ENCODE data around the gene PDLIM4.

The PDLIM4 gene

GRCh38 chr5:132229236-132229635 is 28.3 kb upstream of the PDLIM4 start:
- H3K9me3 ChIP-seq (replicated peaks in 1 of 11), result no peaks in the 10 kb centered on the region; a peak in 2 of 22 replicates
- peak overlapping the region; percentile 39 to 100 (median 98) for H3K4me2 ChIP-seq
- H3K27ac ChIP-seq, result peak overlapping the region in 8 of 11 experiments; percentile 63 to 86 (median 80); a peak in 16 of 22 replicates
- peaks cover 0 to 8% (median 0%) of the 10 kb centered on the region in 11 experiments; a peak in 3 of 22 replicates for H3K27me3 ChIP-seq
- 0 out of 20 replicates have a peak overlapping the region, but pooled peaks of 1 of the 10 experiments have one; percentile 3 for H3K4me3 ChIP-seq
- peaks cover 0 to 24% (median 0%) of the 10 kb centered on the region in 11 experiments; a peak in 2 of 22 replicates for H4K20me1 ChIP-seq
- TF ChIP-seq Cebpa-rat (IDR thresholded peaks at IDR 0.05), result no peak
- H3K4me1 ChIP-seq, result peaks cover 39 to 81% (median 72%) of the 10 kb centered on the region in 10 experiments
- peak overlapping the region in 8 of 11 experiments; percentile 29 to 63 (median 52); a peak in 12 of 22 replicates for H3K9ac ChIP-seq
- H3K36me3 ChIP-seq, result no peaks in the 10 kb centered on the region

GRCh38 chr5:132230871-132231270 is 26.6 kb upstream of the PDLIM4 start:
- Histone ChIP-seq H3K9ac (no peak overlapping the region), H4K20me1 (peaks cover 0 to 11% (median 0%) of the 10 kb centered on the region in 11 experiments; a peak in 1 of 22 replicates), H3K4me3 (no peak overlapping the region), H3K9me3 (replicated peaks in 1 of 11) (no peaks in the 10 kb centered on the region; a peak in 2 of 22 replicates), H3K27ac (peak overlapping the region in 6 of 11 experiments; percentile 76 to 86 (median 82); a peak in 11 of 22 replicates), H3K4me1 (peaks cover 29 to 68% (median 60%) of the 10 kb centered on the region in 10 experiments), H3K27me3 (peaks cover 0 to 8% (median 0%) of the 10 kb centered on the region in 11 experiments; a peak in 3 of 22 replicates), H3K36me3 (no peaks in the 10 kb centered on the region), H3K4me2 (peak overlapping the region in 10 of 11 experiments; percentile 13 to 99 (median 98); a peak in 19 of 22 replicates)
- TF ChIP-seq Cebpa-rat (IDR thresholded peaks at IDR 0.05), result no peak

DNA sequence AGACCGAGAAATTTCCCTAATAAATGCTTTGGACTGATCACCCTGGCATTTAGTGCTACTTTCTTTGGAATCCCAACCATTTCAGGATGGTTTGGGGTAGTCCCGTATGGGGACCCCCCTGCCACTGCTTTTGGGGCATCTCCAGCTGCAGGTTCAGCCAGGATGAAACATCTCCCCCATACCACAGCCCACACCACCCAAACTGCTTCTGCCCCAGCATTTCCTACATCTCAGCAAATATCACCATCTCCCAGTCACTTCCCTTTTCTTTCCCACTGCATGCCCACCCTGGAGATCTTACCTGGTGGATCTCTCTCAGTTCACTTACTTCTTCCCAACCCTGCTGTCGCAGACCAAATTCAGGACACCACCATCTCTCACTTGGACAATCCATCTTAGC is 25.0 kb upstream of the PDLIM4 start:
- H4K20me1 ChIP-seq, result no peaks in the 10 kb centered on the region
- no peak overlapping the region for H3K4me3 ChIP-seq
- no peaks in the 10 kb centered on the region for H3K36me3 ChIP-seq
- H3K27me3 ChIP-seq, result no peaks in the 10 kb centered on the region
- H3K9me3 ChIP-seq (replicated peaks in 1 of 11), result no peaks in the 10 kb centered on the region; a peak in 2 of 22 replicates
- no peak overlapping the region for H3K9ac ChIP-seq
- H3K4me2 ChIP-seq, result peak overlapping the region in 1 of 11 experiments; percentile 96; a peak in 2 of 22 replicates
- H3K27ac ChIP-seq, result no peak overlapping the region
- H3K4me1 ChIP-seq, result peaks cover 26 to 66% (median 54%) of the 10 kb centered on the region in 10 experiments
- TF ChIP-seq Cebpa-rat (IDR thresholded peaks at IDR 0.05), result no peak

DNA sequence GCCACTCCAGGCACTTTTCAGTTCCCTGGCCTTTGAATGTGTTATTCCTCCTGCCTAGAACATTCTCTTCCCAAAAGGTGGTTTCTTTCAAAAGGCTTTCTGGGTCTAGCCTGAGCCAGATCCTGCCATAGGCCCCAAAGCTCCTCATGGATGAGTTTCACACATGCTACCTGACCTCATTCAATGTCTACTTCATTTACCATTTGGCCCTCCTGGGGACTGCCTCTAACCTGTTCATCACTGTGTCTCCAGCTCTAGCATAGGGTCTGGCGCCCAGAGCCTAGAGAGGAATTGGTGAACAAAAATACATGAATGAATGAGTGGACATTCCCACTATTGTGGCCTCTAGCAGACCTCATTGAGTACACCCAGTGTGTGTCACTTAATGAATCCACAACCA is 24.4 kb upstream of the PDLIM4 start:
- no peak overlapping the region for H3K27ac ChIP-seq
- peaks cover 26 to 63% (median 50%) of the 10 kb centered on the region in 10 experiments for H3K4me1 ChIP-seq
- no peaks in the 10 kb centered on the region for H3K36me3 ChIP-seq
- H3K4me3 ChIP-seq, result no peak overlapping the region
- TF ChIP-seq Cebpa-rat (IDR thresholded peaks at IDR 0.05), result no peak
- H3K27me3 ChIP-seq, result no peaks in the 10 kb centered on the region
- no peak overlapping the region for H3K4me2 ChIP-seq
- H3K9me3 ChIP-seq (replicated peaks in 1 of 11), result no peaks in the 10 kb centered on the region; a peak in 2 of 22 replicates
- H3K9ac ChIP-seq, result no peak overlapping the region
- H4K20me1 ChIP-seq, result no peaks in the 10 kb centered on the region

DNA sequence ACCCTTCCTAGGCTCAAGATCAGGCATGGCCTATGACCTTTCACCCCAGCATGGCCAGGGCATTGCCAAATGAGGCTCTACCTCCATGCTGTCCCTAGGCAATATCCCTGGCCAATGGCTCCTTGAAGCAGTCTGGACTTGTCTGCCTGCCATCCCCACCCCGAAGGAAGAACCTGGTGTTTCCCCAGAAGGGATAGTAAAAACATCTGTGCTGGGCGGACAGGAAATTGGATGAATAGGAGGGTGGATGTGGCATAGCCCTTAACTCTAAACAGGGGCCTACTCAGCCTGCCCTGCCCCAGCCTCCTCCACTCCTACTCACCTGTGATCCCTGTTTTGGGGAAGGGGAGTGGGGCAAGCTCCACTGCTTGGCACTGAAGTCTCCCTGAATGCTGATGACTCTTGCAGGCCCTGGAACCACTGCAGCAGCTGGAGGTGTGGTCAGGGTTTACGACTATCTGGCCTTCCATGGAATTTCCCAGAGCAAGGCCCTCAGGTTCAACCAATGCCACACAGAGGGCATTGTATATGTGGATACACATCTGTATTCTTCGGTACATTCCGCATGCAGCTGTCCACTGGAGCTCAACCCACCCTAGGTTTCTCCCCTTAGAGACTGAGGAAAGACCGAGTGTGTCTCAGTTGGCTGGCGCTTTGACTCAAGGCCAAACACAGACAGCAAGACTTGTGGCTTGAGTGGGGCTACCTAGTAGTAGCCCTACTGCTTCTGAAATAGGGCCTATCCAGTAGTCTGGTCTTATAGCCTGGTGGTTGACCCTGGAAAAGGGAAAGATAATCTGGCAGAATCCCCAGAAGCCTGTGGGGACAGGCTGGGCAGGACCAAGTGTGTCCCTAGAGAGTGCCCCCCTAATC is 23.4 kb upstream of the PDLIM4 start:
- H3K27ac ChIP-seq, result no peak overlapping the region
- no peak overlapping the region for H3K9ac ChIP-seq
- no peaks in the 10 kb centered on the region for H3K36me3 ChIP-seq
- no peak for TF ChIP-seq Cebpa-rat (IDR thresholded peaks at IDR 0.05)
- H3K4me1 ChIP-seq, result peaks cover 24 to 53% (median 41%) of the 10 kb centered on the region in 10 experiments
- H3K9me3 ChIP-seq (replicated peaks in 1 of 11), result no peaks in the 10 kb centered on the region; a peak in 2 of 22 replicates
- H4K20me1 ChIP-seq, result no peaks in the 10 kb centered on the region
- H3K27me3 ChIP-seq, result no peaks in the 10 kb centered on the region
- H3K4me3 ChIP-seq, result no peak overlapping the region
- no peak overlapping the region for H3K4me2 ChIP-seq

DNA sequence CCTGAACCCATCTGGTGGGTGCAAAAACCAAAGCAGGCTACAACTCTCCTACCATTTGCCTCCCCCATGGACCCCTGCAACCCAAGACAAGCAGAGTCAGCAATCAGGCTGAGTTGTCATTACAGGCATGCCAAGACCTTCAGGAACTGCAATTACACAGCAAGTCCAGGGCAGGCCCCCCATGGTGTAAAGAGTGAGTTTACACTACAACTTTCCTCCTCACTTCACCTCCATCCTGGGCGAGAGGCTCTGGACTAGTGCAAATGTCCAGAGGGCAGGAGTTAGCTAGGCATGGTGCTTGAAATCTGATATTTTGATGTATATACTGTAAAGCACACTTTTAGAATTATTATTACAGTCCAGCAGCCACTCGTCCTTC is 22.8 kb upstream of the PDLIM4 start:
- H3K4me2 ChIP-seq, result no peak overlapping the region
- H3K9ac ChIP-seq, result no peak overlapping the region
- no peaks in the 10 kb centered on the region for H4K20me1 ChIP-seq
- H3K9me3 ChIP-seq (replicated peaks in 1 of 11), result no peaks in the 10 kb centered on the region; a peak in 2 of 22 replicates
- H3K27me3 ChIP-seq, result no peaks in the 10 kb centered on the region
- TF ChIP-seq Cebpa-rat (IDR thresholded peaks at IDR 0.05), result no peak
- H3K27ac ChIP-seq, result no peak overlapping the region
- H3K36me3 ChIP-seq, result no peaks in the 10 kb centered on the region
- peaks cover 18 to 47% (median 34%) of the 10 kb centered on the region in 10 experiments for H3K4me1 ChIP-seq
- H3K4me3 ChIP-seq, result no peak overlapping the region

DNA sequence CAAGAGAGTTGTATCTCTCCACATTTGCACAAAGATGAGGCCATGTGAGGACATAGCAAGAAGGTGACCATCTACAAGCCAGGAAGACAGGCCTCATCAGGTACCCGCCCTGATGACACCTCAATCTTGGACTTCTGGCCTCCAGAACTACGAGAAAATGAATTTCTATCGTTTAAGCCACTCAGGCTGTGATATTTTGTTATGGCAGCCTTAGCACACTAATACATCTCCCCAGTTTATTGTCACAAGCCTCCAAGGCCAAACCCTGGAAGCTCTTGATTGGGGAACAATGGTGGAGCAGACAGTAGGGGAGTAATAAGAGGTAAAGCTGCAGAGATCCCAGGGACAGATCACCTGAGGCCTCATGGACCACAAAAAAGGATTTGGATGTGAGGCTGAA is 22.2 kb upstream of the PDLIM4 start:
- no peaks in the 10 kb centered on the region; a peak in 2 of 22 replicates for H3K9me3 ChIP-seq (replicated peaks in 1 of 11)
- peak overlapping the region in 8 of 11 experiments; percentile 25 to 57 (median 47); a peak in 10 of 22 replicates for H3K4me2 ChIP-seq
- TF ChIP-seq Cebpa-rat (IDR thresholded peaks at IDR 0.05), result no peak
- no peak overlapping the region for H3K4me3 ChIP-seq
- no peaks in the 10 kb centered on the region for H3K27me3 ChIP-seq
- no peak overlapping the region for H3K9ac ChIP-seq
- H4K20me1 ChIP-seq, result no peaks in the 10 kb centered on the region
- no peaks in the 10 kb centered on the region for H3K36me3 ChIP-seq
- H3K27ac ChIP-seq, result no peak overlapping the region
- H3K4me1 ChIP-seq, result peaks cover 13 to 40% (median 28%) of the 10 kb centered on the region in 10 experiments

DNA sequence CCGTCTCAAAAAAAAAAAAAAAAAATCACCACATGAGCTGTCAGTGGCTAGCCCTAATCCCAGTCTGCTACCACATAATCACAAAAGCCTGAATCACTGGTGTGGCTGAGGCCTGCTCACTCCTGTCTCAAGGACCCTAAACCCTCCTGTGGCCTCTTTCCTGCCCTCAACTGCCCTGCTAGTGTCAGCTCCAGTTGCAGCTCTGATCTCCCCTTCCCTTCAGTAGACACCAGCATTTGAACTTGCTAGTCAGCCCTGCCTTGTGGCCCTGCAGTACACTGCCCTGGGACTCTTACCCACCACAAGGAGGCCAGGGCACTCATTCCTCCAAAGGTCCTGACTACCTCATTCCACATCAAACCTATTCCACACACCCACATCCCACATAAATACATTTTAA is 20.4 kb upstream of the PDLIM4 start:
- Histone ChIP-seq H3K27me3 (no peaks in the 10 kb centered on the region), H3K9ac (no peak overlapping the region), H3K36me3 (no peaks in the 10 kb centered on the region), H3K4me3 (no peak overlapping the region), H3K4me1 (peaks cover 10 to 23% (median 14%) of the 10 kb centered on the region in 10 experiments; a peak in 16 of 20 replicates), H3K27ac (no peak overlapping the region), H3K4me2 (no peak overlapping the region), H3K9me3 (replicated peaks in 1 of 11) (peaks cover 0 to 16% (median 11%) of the 10 kb centered on the region in 11 experiments; a peak in 12 of 22 replicates), H4K20me1 (no peaks in the 10 kb centered on the region)
- no peak for TF ChIP-seq Cebpa-rat (IDR thresholded peaks at IDR 0.05)

DNA sequence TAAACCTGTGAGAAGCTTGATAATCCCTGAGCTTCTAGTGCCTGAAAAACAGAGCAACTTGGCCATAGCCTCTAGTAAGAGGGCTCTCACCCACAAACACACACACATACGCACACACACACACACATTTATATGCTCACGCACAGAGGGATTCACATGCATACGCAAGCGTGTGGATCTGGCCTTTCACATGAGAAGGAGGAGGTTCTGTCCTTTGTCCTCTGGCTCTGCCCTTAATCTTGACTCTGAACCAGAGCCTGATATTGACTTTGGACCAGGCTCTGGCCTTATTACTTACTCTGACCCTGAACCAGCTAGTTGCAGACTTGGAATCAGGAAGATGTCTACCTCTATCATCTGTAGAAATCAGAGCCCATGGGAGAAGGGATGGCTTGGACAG is 19.8 kb upstream of the PDLIM4 start:
- no peak overlapping the region for H3K4me3 ChIP-seq
- no peak overlapping the region for H3K4me2 ChIP-seq
- H4K20me1 ChIP-seq, result no peaks in the 10 kb centered on the region
- H3K9ac ChIP-seq, result no peak overlapping the region
- H3K27ac ChIP-seq, result no peak overlapping the region
- no peaks in the 10 kb centered on the region for H3K36me3 ChIP-seq
- H3K9me3 ChIP-seq (replicated peaks in 1 of 11), result peaks cover 0 to 21% (median 12%) of the 10 kb centered on the region in 11 experiments; a peak in 12 of 22 replicates
- peaks cover 10 to 17% (median 12%) of the 10 kb centered on the region in 10 experiments; a peak in 15 of 20 replicates for H3K4me1 ChIP-seq
- H3K27me3 ChIP-seq, result no peaks in the 10 kb centered on the region
- TF ChIP-seq Cebpa-rat (IDR thresholded peaks at IDR 0.05), result no peak
